ENCODE results near the gene GRK5. TPM values are rescaled to one million over a fixed set of nuclear protein-coding genes. Genes with fewer than 3 reads are reported as not detected.

The GRK5 gene
- total and polyA plus RNA-seq, 4 donors: 18.5 to 43.1 (median 40.3) TPM

DNA sequence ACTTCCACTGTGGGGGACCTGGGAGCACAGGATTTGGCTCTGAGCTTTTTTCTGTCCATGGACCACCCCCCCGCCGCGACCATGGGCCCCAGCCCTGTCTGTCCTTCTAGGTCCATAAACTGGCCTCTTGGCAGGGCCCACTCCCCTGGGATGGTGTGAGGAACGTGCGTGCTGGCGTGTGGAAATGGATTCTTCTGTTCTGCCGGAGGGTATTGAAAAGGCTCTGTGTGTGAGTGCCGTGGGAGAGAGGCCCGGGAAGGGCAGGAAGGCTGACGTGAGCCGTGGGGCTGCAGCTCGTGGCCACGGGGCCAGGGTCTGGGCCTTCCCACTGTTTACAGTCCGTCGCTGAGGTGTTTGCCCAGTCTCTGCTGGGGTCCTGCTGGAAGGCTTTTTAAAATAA, 123.7 kb downstream of the GRK5 start:
- no peak overlapping the region for H3K9ac ChIP-seq (ENCODE audit: insufficient read depth in 1 of 2, low read length in 2 of 2)
- TF ChIP-seq, protein P1, sequence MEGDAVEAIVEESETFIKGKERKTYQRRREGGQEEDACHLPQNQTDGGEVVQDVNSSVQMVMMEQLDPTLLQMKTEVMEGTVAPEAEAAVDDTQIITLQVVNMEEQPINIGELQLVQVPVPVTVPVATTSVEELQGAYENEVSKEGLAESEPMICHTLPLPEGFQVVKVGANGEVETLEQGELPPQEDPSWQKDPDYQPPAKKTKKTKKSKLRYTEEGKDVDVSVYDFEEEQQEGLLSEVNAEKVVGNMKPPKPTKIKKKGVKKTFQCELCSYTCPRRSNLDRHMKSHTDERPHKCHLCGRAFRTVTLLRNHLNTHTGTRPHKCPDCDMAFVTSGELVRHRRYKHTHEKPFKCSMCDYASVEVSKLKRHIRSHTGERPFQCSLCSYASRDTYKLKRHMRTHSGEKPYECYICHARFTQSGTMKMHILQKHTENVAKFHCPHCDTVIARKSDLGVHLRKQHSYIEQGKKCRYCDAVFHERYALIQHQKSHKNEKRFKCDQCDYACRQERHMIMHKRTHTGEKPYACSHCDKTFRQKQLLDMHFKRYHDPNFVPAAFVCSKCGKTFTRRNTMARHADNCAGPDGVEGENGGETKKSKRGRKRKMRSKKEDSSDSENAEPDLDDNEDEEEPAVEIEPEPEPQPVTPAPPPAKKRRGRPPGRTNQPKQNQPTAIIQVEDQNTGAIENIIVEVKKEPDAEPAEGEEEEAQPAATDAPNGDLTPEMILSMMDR (IDR thresholded peaks at IDR 0.05; ENCODE audit: control extremely low read depth, extremely low read depth): no peak
- H3K9me3 ChIP-seq (ENCODE audit: control insufficient read depth in 4 of 4, insufficient read depth in 3 of 4, low read length in 3 of 4): no peaks in the 10 kb centered on the region
- DNase-seq: peak in 1 of 3 donors; percentile 37
- H3K4me3 ChIP-seq: no peak overlapping the region
- ATAC-seq (ENCODE audit: insufficient read depth, low FRiP score): no peak
- H3K27ac ChIP-seq (ENCODE audit: low read depth in 1 of 2, low read length in 1 of 2): no peak overlapping the region
- H3K36me3 ChIP-seq (ENCODE audit: control insufficient read depth in 4 of 4, insufficient read depth in 4 of 4, low read length in 4 of 4): peaks cover 0 to 24% (median 14%) of the 10 kb centered on the region in 4 donors
- H3K4me1 ChIP-seq (ENCODE audit: control insufficient read depth in 5 of 5, insufficient read depth in 5 of 5, low read length in 5 of 5): peaks cover 0 to 38% (median 13%) of the 10 kb centered on the region in 5 donors
- H3K27me3 ChIP-seq (ENCODE audit: control insufficient read depth in 3 of 3, insufficient read depth in 3 of 3, low read length in 2 of 3): no peaks in the 10 kb centered on the region
- WGBS, 2 donors: 89% methylated on average over 15 of the region's 15 CpGs

DNA sequence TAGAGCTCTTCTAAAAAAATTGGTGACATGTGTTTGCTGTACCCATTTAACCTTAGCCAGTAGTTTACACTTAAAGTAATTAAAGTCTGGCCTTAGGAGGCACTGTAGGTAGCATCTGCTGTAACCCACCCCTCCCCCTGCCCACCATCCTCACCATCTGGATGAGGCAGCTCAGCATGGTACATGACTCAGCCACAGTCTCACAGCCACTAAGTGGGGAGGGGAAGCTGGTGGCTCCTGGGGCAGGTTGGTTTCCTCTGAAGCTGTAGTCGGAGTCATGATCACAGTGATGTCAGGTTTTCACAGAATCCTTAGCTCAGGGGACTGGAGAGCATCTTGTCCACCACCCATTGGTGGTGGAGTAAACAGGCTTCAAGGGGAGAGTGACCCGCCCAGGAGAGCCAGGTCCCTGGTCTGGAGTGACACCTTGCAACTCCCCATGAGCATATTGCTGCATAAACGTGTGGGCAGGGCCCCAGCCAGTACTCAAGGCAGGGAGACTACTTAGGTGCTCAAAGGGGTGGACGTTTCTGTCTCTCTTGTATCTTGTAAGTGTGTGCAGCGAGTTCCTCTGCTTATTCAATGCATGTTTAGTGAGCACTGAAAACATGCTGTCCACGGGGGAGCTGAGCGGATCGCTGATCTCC, 125.9 kb downstream of the GRK5 start:
- Histone ChIP-seq H3K9ac (ENCODE audit: insufficient read depth in 1 of 2, low read length in 2 of 2) (no peak overlapping the region), H3K9me3 (ENCODE audit: control insufficient read depth in 4 of 4, insufficient read depth in 3 of 4, low read length in 3 of 4) (no peaks in the 10 kb centered on the region), H3K27ac (ENCODE audit: low read depth in 1 of 2, low read length in 1 of 2) (no peak overlapping the region), H3K36me3 (ENCODE audit: control insufficient read depth in 4 of 4, insufficient read depth in 4 of 4, low read length in 4 of 4) (peaks cover 0 to 16% (median 9%) of the 10 kb centered on the region in 4 donors), H3K4me3 (no peak overlapping the region), H3K27me3 (ENCODE audit: control insufficient read depth in 3 of 3, insufficient read depth in 3 of 3, low read length in 2 of 3) (no peaks in the 10 kb centered on the region), H3K4me1 (ENCODE audit: control insufficient read depth in 5 of 5, insufficient read depth in 5 of 5, low read length in 5 of 5) (peaks cover 0 to 48% (median 21%) of the 10 kb centered on the region in 5 donors)
- DNase-seq (no peak), ATAC-seq (ENCODE audit: insufficient read depth, low FRiP score) (no peak)
- WGBS, 2 donors: 83 to 91% methylated on average over 8 of the region's 8 CpGs
- TF ChIP-seq, protein P1 (IDR thresholded peaks at IDR 0.05; ENCODE audit: control extremely low read depth, extremely low read depth): no peak

DNA sequence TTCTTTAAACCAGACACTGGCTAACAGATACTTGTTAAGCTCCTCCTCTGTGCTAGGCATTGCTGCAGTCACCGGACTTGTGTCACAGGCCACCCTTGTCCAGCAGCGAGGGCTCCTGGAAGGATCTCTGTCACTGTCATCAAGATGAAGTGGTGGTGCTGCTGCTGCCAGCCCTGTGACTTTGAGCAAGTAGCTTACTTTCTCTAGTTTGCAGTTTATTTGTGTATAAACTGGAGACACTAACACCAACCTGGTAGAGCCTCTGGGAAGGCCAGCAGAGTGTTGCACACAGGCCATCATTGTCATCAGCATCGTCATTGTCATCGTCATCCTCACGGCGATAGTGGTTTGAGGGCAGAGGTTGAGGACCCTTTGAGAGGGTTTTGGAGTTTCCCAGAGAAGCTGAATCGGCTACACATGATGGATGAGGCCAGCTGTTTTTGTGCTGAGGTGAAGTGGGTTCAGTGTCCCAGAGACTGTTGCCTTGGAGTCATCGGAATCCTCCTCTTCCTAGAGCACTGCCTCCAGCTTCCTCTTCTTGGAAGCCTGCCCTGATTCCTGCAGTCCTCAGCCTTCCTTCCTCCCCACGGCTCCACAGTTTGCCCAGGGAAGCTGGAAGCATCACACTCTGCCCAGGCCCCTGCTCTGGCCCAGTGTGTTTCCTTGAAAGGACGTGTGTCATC, 128.4 kb downstream of the GRK5 start:
- DNase-seq: peak in 2 of 3 donors; percentile 37 to 52
- no peak for ATAC-seq (ENCODE audit: insufficient read depth, low FRiP score)
- no peak overlapping the region for H3K9ac ChIP-seq (ENCODE audit: insufficient read depth in 1 of 2, low read length in 2 of 2)
- H3K27ac ChIP-seq (ENCODE audit: low read depth in 1 of 2, low read length in 1 of 2): peak overlapping the region; percentile 43 to 71
- peaks cover 0 to 46% (median 21%) of the 10 kb centered on the region in 5 donors for H3K4me1 ChIP-seq (ENCODE audit: control insufficient read depth in 5 of 5, insufficient read depth in 5 of 5, low read length in 5 of 5)
- no peaks in the 10 kb centered on the region for H3K9me3 ChIP-seq (ENCODE audit: control insufficient read depth in 4 of 4, insufficient read depth in 3 of 4, low read length in 3 of 4)
- no peaks in the 10 kb centered on the region for H3K27me3 ChIP-seq (ENCODE audit: control insufficient read depth in 3 of 3, insufficient read depth in 3 of 3, low read length in 2 of 3)
- no peak overlapping the region for H3K4me3 ChIP-seq
- H3K36me3 ChIP-seq (ENCODE audit: control insufficient read depth in 4 of 4, insufficient read depth in 4 of 4, low read length in 4 of 4): peaks cover 0 to 11% (median 7%) of the 10 kb centered on the region in 4 donors
- 60 to 70% methylated on average over 10 of the region's 10 CpGs for WGBS, 2 donors
- TF ChIP-seq, protein P1 (IDR thresholded peaks at IDR 0.05; ENCODE audit: control extremely low read depth, extremely low read depth): no peak

Data from lung (tissue), 12 donors.